GM12892 (cell line): Measurements from ENCODE around the gene GOLGA6L2. TPM values are rescaled to one million over a fixed set of nuclear protein-coding genes. Genes with fewer than 3 reads are reported as not detected.

ENCODE experiments used
- DNase-seq: peaks from one replicate; pipeline ENCODE4 v3.0.0; 2011; ENCODE audit not compliant: insufficient read length
- FAIRE-seq: peaks from 2 replicates; lab custom pipeline; 2011; peaks lifted over from hg19 to GRCh38; lab: Jason Lieb, UNC
- POLR2A ChIP-seq: IDR thresholded peaks from 2 replicates; pipeline ENCODE4 v1.6.1; 2011; ENCODE audit warnings: low read depth, low read length, control low read depth
- POLR2AphosphoS5 ChIP-seq: IDR thresholded peaks from 2 replicates; pipeline ENCODE4 v1.6.1; 2011; ENCODE audit warnings: low read depth, low read length, control low read depth
- TAF1 ChIP-seq: IDR thresholded peaks from 2 replicates; pipeline ENCODE4 v1.6.1; 2011; ENCODE audit warnings: low read depth, mild to moderate bottlenecking, control low read depth, low read length, borderline replicate concordance
- polyA plus RNA-seq: library from polyadenylated mRNA; unstranded; fragments of >200 nt; gene quantifications from one replicate; pipeline ENCODE4 v1.2.1, GENCODE V29; 2012; ENCODE audit warnings: missing spikeins, inconsistent platforms; ENCODE audit not compliant: missing spikeins

The GOLGA6L2 gene
- not detected for polyA plus RNA-seq

GRCh38 chr15:23447107-23447500, at the start of gene GOLGA6L2:
TSS of gene GOLGA6L2 (minus strand) at chr15:23447243. CDS start at chr15:23447181, 62 bp downstream.
- DNase-seq (no peak), FAIRE-seq (no peak)
- TF ChIP-seq TAF1 (no peak), POLR2AphosphoS5 (no peak), POLR2A (no peak)

GRCh38 chr15:23484870-23485269, 37.8 kb upstream of the GOLGA6L2 start:
- no peak for FAIRE-seq
- TF ChIP-seq POLR2AphosphoS5 = no peak
- TF ChIP-seq POLR2A = no peak
- TF ChIP-seq TAF1 = no peak
- no peak for DNase-seq

GRCh38 chr15:23483821-23484299, 36.8 kb upstream of the GOLGA6L2 start:
- no peak for TF ChIP-seq POLR2A
- TF ChIP-seq TAF1 = no peak
- no peak for TF ChIP-seq POLR2AphosphoS5
- FAIRE-seq = no peak
- no peak for DNase-seq

GRCh38 chr15:23482764-23483489, 35.9 kb upstream of the GOLGA6L2 start:
- FAIRE-seq (no peak), DNase-seq (no peak)
- TF ChIP-seq POLR2AphosphoS5 = no peak
- TF ChIP-seq POLR2A = no peak
- no peak for TF ChIP-seq TAF1

- no peak for DNase-seq
- TF ChIP-seq TAF1 (no peak), POLR2A (no peak), POLR2AphosphoS5 (no peak)
- FAIRE-seq = no peak
These were observed 35.2 kb upstream of the GOLGA6L2 start for GRCh38 chr15:23482228-23482627.

- DNase-seq (no peak), FAIRE-seq (no peak)
- TF ChIP-seq POLR2A = no peak
- TF ChIP-seq POLR2AphosphoS5 = no peak
- TF ChIP-seq TAF1 = no peak
These were observed 30.9 kb upstream of the GOLGA6L2 start for GRCh38 chr15:23477920-23478319.

GRCh38 chr15:23472678-23473077, 25.6 kb upstream of the GOLGA6L2 start:
- TF ChIP-seq TAF1 (no peak), POLR2AphosphoS5 (no peak), POLR2A (no peak)
- FAIRE-seq = no peak
- no peak for DNase-seq

- FAIRE-seq = no peak
These were observed 25.0 kb upstream of the GOLGA6L2 start for GRCh38 chr15:23472033-23472432.

GRCh38 chr15:23467110-23467600, 20.1 kb upstream of the GOLGA6L2 start:
- DNase-seq = no peak
- FAIRE-seq = no peak
- no peak for TF ChIP-seq POLR2A
- TF ChIP-seq TAF1 = no peak
- TF ChIP-seq POLR2AphosphoS5 = no peak

More at GRCh38 chr15:23472033-23472432, 25.0 kb upstream of the GOLGA6L2 start:
- TF ChIP-seq TAF1 = no peak
- TF ChIP-seq POLR2A = no peak
- TF ChIP-seq POLR2AphosphoS5 = no peak
- no peak for DNase-seq

- TF ChIP-seq POLR2A (no peak), TAF1 (no peak)
- DNase-seq (no peak), FAIRE-seq (no peak)
These were observed 10.8 kb upstream of the GOLGA6L2 start for GRCh38 chr15:23457890-23458289.

GRCh38 chr15:23446215-23447106, 582 bp downstream of the GOLGA6L2 start:
- no peak for DNase-seq
- FAIRE-seq = no peak
- TF ChIP-seq POLR2A = no peak
- TF ChIP-seq TAF1 = no peak
- TF ChIP-seq POLR2AphosphoS5 = no peak

GRCh38 chr15:23444269-23444668, 2.8 kb downstream of the GOLGA6L2 start:
- no peak for DNase-seq
- TF ChIP-seq TAF1 = no peak
- TF ChIP-seq POLR2AphosphoS5 = no peak
- TF ChIP-seq POLR2A = no peak
- no peak for FAIRE-seq
